K562 treated with DMSO at 1 percent for 48 hours (cell line): ENCODE results near the gene UQCRH. TPM values are rescaled to one million over a fixed set of nuclear protein-coding genes. Genes with fewer than 3 reads are reported as not detected.

Experiments
- total RNA-seq: library from RNA; unstranded; fragments of 300-600 nt; gene quantifications from 2 replicates; pipeline ENCODE4 v1.2.3, GENCODE V29; 2022; ENCODE audit warnings: low replicate concordance; ENCODE audit errors: extremely low read depth

UQCRH gene
- total RNA-seq = 2,170 TPM in 1 of 2 replicates, not detected in the other

GRCh38 chr1:46303038-46303871 lies at the start of gene UQCRH, which contains the start of gene LRRC41:
TSS of gene UQCRH (plus strand) at chr1:46303698. CDS start at chr1:46303767, 69 bp downstream.
TSS of gene LRRC41 (minus strand) at chr1:46303616. CDS start at chr1:46303322, 294 bp downstream.

GRCh38 chr1:46340404-46341221 lies 37.1 kb downstream of the UQCRH start, which contains the start of gene NSUN4:
TSS of gene NSUN4 (plus strand) at chr1:46340807. CDS start at chr1:46340827, 20 bp downstream.

Other genes with a start within 250 kb of the UQCRH start
- not detected in 2 replicates for gene PIK3R3, start 171.1 kb upstream of the UQCRH start, total RNA-seq
- gene TSPAN1, start 128.6 kb upstream of the UQCRH start, total RNA-seq = not detected in 2 replicates
- not detected in 2 replicates for gene P3R3URF, start 127.2 kb upstream of the UQCRH start, total RNA-seq
- gene POMGNT1, start 105.3 kb upstream of the UQCRH start, total RNA-seq = not detected in 2 replicates
- not detected in 2 replicates for gene LURAP1, start 100.4 kb upstream of the UQCRH start, total RNA-seq
- not detected in 2 replicates for gene RAD54L, start 55.9 kb upstream of the UQCRH start, total RNA-seq
- gene LRRC41, start 82 bp upstream of the UQCRH start, total RNA-seq = 133 TPM in 1 of 2 replicates, not detected in the other
- gene NSUN4, start 37.1 kb downstream of the UQCRH start, total RNA-seq = not detected in 2 replicates
- gene FAAH, start 90.6 kb downstream of the UQCRH start, total RNA-seq = not detected in 2 replicates
- gene DMBX1, start 186.1 kb downstream of the UQCRH start, total RNA-seq = not detected in 2 replicates
- gene KNCN, start 247.9 kb downstream of the UQCRH start, total RNA-seq = not detected in 2 replicates